ENCODE measurements around the gene ARHGAP44.
A peak's percentile ranks its signal among the peaks of the same experiment; 100 is the strongest.

ARHGAP44 gene

DNA sequence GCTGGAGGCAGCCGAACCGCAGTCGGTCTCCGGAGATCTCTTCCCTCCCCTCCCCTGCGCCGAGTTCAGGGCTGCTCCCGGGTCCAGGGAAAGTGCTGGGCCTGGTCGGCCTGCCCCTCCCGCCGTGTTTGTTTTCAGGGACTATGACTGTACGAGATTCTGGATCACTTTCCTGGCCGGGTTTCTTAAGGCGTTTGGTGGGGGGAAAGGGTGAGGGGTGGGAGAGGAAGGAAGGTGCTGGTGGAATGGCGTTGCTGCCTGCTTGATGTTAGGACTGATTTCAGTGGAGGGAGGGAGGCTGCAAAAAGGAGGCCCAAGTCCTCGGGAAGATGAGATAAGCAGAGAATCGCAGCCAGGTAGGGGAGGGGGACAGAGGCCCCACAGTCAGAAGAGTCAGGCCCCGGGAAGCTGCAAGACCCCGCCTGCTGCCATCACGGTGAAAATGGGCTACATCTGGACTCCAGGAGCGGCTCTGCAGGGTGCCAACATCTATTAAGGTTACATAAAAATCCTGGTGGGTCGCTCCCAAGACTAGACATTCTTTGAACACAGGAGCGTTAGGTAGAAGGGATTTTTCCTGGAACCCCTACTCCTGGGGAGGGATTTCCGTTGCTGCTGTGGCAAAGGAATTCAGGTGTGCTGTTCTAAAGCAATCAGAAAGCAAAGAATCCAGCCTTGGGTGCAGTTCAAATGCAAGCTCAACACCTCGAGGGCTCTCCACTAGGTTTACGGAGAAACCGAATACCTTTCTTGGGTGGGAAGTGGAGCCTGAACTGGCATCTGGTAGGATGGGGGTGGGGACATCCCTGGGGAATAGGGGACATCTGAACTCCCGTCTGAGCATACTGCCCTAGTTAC is 1.2 kb downstream of the ARHGAP44 start (continued):
- TF ChIP-seq, protein P1, sequence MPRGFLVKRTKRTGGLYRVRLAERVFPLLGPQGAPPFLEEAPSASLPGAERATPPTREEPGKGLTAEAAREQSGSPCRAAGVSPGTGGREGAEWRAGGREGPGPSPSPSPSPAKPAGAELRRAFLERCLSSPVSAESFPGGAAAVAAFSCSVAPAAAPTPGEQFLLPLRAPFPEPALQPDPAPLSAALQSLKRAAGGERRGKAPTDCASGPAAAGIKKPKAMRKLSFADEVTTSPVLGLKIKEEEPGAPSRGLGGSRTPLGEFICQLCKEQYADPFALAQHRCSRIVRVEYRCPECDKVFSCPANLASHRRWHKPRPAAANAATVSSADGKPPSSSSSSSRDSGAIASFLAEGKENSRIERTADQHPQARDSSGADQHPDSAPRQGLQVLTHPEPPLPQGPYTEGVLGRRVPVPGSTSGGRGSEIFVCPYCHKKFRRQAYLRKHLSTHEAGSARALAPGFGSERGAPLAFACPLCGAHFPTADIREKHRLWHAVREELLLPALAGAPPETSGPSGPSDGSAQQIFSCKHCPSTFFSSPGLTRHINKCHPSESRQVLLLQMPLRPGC (tag by site-specific recombination; IDR thresholded peaks at IDR 0.05) = no peak
- TF ChIP-seq YY2 (tag by site-specific recombination; IDR thresholded peaks at IDR 0.05) = no peak
- TF ChIP-seq ZNF2 (tag by site-specific recombination; IDR thresholded peaks at IDR 0.05) = peak; percentile 39; the same call in 1 of the 2 replicates
- TF ChIP-seq, protein P2, sequence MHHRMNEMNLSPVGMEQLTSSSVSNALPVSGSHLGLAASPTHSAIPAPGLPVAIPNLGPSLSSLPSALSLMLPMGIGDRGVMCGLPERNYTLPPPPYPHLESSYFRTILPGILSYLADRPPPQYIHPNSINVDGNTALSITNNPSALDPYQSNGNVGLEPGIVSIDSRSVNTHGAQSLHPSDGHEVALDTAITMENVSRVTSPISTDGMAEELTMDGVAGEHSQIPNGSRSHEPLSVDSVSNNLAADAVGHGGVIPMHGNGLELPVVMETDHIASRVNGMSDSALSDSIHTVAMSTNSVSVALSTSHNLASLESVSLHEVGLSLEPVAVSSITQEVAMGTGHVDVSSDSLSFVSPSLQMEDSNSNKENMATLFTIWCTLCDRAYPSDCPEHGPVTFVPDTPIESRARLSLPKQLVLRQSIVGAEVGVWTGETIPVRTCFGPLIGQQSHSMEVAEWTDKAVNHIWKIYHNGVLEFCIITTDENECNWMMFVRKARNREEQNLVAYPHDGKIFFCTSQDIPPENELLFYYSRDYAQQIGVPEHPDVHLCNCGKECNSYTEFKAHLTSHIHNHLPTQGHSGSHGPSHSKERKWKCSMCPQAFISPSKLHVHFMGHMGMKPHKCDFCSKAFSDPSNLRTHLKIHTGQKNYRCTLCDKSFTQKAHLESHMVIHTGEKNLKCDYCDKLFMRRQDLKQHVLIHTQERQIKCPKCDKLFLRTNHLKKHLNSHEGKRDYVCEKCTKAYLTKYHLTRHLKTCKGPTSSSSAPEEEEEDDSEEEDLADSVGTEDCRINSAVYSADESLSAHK (tag by site-specific recombination; IDR thresholded peaks at IDR 0.05) = no peak
- TF ChIP-seq ZNF707 (tag by site-specific recombination; IDR thresholded peaks at IDR 0.05) = no peak
- no peak for TF ChIP-seq ZFP3 (tag by site-specific recombination; IDR thresholded peaks at IDR 0.05; ENCODE audit: low read depth)
- TF ChIP-seq PRDM1 (tag by site-specific recombination; IDR thresholded peaks at IDR 0.05) = peak; percentile 80; the same call in 1 of the 2 replicates
- no peak for TF ChIP-seq KLF10 (tag by site-specific recombination; IDR thresholded peaks at IDR 0.05)
- no peak for TF ChIP-seq ZNF473 (tag by site-specific recombination; IDR thresholded peaks at IDR 0.05)
- no peak for TF ChIP-seq BCL11A (tag by site-specific recombination; IDR thresholded peaks at IDR 0.05; ENCODE audit: low read depth)
- TF ChIP-seq KLF16 (tag by site-specific recombination; IDR thresholded peaks at IDR 0.05) = no peak
- TF ChIP-seq ZNF571 (tag by site-specific recombination; IDR thresholded peaks at IDR 0.05) = no peak
- TF ChIP-seq SALL2 (tag by site-specific recombination; IDR thresholded peaks at IDR 0.05; ENCODE audit: borderline replicate concordance) = no peak
- no peak for TF ChIP-seq ZNF701 (tag by site-specific recombination; IDR thresholded peaks at IDR 0.05)

DNA sequence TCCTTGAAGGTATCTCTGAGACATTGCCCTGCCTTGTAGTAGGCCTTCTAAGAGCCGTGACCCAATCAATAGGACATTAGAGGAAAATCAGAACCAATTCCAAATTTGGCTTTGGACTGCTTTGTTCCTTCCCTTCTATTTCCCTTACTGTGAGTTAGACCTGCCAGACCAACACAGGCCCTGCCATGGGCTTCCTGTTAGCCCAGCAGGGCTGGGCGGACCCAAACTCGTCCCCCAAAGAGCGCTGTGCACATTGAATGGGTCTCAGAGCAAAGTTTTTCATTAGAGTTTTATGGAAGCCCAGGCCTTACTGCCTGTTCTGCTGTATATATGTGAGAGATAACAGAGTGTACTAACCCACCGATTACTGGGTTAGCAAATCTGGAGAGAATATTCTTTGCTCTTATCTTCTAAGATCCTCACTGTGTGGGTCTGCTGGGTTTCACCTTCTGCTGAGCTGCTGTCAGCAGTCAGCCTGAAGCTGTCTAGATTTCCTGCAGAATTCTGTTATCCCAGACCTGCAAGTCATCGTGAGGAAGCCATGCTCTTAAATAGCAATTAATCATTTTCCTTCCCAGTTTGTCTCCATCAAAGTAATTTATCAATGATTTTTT is 5.7 kb downstream of the ARHGAP44 start:
- POLR2A ChIA-PET = no interaction called here
- no peaks in the 10 kb centered on the region for H3K36me3 ChIP-seq (ENCODE audit: control insufficient read depth in 2 of 2, insufficient read depth in 1 of 2, low read length in 2 of 2)
- H3K9me3 ChIP-seq (ENCODE audit: control insufficient read depth, insufficient read depth, low read depth, low read length) = peaks cover 3% of the 10 kb centered on the region
- CTCF ChIA-PET = no interaction called here
- H3K4me1 ChIP-seq (ENCODE audit: control insufficient read depth, insufficient read depth, low read length) = peaks cover 11% of the 10 kb centered on the region; the same call in 1 of the 2 replicates
- no peak overlapping the region for H3K4me3 ChIP-seq (ENCODE audit: low read depth, low read length)
- TF ChIP-seq WT1 (tag by site-specific recombination; IDR thresholded peaks at IDR 0.05) (no peak), KLF9 (tag by site-specific recombination; IDR thresholded peaks at IDR 0.05; ENCODE audit: low read depth) (no peak), ZNF600 (tag by site-specific recombination; IDR thresholded peaks at IDR 0.05) (no peak), ZNF169 (tag by site-specific recombination; IDR thresholded peaks at IDR 0.05) (no peak)
- H3K27ac ChIP-seq (ENCODE audit: extremely low read depth, low read depth, low read length) = no peak overlapping the region

DNA sequence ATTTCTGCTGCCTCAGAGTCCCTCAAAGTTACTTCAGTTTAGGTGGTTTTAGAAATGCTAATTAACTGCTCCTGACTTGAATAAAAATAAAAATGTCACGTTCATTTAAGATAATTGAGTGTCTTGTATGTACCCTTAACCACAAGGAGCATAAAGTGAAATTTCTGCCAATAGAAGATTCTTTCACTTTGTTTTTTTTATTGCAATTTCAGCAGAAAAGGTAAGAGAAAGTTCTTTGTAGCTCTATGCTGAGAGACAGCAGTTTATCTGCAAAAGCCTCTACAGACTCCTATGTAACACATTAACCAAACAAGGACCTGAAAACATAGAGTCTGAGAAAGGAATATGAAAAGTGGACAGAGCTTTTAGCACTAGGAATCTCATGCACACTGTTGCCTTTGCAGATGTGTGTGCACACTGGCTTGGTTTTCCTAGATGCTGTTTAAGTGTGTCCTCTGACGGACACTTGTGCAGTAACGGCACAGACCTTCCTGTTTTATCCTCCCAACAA is 11.6 kb downstream of the ARHGAP44 start:
- Histone ChIP-seq H3K4me3 (ENCODE audit: low read depth, low read length) (no peak overlapping the region), H3K36me3 (ENCODE audit: control insufficient read depth in 2 of 2, insufficient read depth in 1 of 2, low read length in 2 of 2) (no peaks in the 10 kb centered on the region), H3K27ac (ENCODE audit: extremely low read depth, low read depth, low read length) (no peak overlapping the region), H3K4me1 (ENCODE audit: control insufficient read depth, insufficient read depth, low read length) (peaks cover 11% of the 10 kb centered on the region), H3K9me3 (ENCODE audit: control insufficient read depth, insufficient read depth, low read depth, low read length) (peaks cover 3% of the 10 kb centered on the region)
- ChIA-PET POLR2A (no interaction called here), CTCF (no interaction called here)
- TF ChIP-seq, protein P3, sequence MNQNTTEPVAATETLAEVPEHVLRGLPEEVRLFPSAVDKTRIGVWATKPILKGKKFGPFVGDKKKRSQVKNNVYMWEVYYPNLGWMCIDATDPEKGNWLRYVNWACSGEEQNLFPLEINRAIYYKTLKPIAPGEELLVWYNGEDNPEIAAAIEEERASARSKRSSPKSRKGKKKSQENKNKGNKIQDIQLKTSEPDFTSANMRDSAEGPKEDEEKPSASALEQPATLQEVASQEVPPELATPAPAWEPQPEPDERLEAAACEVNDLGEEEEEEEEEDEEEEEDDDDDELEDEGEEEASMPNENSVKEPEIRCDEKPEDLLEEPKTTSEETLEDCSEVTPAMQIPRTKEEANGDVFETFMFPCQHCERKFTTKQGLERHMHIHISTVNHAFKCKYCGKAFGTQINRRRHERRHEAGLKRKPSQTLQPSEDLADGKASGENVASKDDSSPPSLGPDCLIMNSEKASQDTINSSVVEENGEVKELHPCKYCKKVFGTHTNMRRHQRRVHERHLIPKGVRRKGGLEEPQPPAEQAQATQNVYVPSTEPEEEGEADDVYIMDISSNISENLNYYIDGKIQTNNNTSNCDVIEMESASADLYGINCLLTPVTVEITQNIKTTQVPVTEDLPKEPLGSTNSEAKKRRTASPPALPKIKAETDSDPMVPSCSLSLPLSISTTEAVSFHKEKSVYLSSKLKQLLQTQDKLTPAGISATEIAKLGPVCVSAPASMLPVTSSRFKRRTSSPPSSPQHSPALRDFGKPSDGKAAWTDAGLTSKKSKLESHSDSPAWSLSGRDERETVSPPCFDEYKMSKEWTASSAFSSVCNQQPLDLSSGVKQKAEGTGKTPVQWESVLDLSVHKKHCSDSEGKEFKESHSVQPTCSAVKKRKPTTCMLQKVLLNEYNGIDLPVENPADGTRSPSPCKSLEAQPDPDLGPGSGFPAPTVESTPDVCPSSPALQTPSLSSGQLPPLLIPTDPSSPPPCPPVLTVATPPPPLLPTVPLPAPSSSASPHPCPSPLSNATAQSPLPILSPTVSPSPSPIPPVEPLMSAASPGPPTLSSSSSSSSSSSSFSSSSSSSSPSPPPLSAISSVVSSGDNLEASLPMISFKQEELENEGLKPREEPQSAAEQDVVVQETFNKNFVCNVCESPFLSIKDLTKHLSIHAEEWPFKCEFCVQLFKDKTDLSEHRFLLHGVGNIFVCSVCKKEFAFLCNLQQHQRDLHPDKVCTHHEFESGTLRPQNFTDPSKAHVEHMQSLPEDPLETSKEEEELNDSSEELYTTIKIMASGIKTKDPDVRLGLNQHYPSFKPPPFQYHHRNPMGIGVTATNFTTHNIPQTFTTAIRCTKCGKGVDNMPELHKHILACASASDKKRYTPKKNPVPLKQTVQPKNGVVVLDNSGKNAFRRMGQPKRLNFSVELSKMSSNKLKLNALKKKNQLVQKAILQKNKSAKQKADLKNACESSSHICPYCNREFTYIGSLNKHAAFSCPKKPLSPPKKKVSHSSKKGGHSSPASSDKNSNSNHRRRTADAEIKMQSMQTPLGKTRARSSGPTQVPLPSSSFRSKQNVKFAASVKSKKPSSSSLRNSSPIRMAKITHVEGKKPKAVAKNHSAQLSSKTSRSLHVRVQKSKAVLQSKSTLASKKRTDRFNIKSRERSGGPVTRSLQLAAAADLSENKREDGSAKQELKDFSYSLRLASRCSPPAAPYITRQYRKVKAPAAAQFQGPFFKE (tag by site-specific recombination; IDR thresholded peaks at IDR 0.05; ENCODE audit: borderline replicate concordance) = no peak
- no peak for TF ChIP-seq ZFP3 (tag by site-specific recombination; IDR thresholded peaks at IDR 0.05; ENCODE audit: low read depth)
- TF ChIP-seq ZNF274 (IDR thresholded peaks at IDR 0.05; ENCODE audit: low read length) = no peak
- TF ChIP-seq ZNF274 (tag by site-specific recombination; IDR thresholded peaks at IDR 0.05; ENCODE audit: borderline replicate concordance) = no peak
- TF ChIP-seq ZNF416 (tag by site-specific recombination; IDR thresholded peaks at IDR 0.05) = no peak
- no peak for TF ChIP-seq ZNF426 (tag by site-specific recombination; IDR thresholded peaks at IDR 0.05)

Data from HEK293 (cell line).